Transverse colon (tissue), 4 donors: Measurements from ENCODE around the gene SLC38A4. TPM values are rescaled to one million over a fixed set of nuclear protein-coding genes. Genes with fewer than 3 reads are reported as not detected.

ENCODE experiments used
- DNase-seq: peaks from one replicate; pipeline ENCODE4 v3.0.0-alpha.2; 2019
- H3K27ac ChIP-seq, 4 donors: fragments of 200-600 bp; sonication (generic); 2 replicates each; pipeline ENCODE4 v1.5.1; 2016 to 2018; ENCODE audit warnings: inconsistent platforms in 4 of 4
- H3K27me3 ChIP-seq: fragments of 200-600 bp; sonication (generic); 2 replicates; pipeline ENCODE4 v1.5.1; 2017; ENCODE audit warnings: inconsistent platforms
- H3K36me3 ChIP-seq, 4 donors: fragments of 200-600 bp; sonication (generic); 2 replicates each; pipeline ENCODE4 v1.5.1; 2017 to 2019; ENCODE audit warnings: inconsistent platforms in 4 of 4
- H3K4me1 ChIP-seq, 4 donors: fragments of 200-600 bp; sonication (generic); 2 replicates each; pipeline ENCODE4 v1.5.1; 2017 to 2020; ENCODE audit warnings: inconsistent platforms in 4 of 4
- H3K4me3 ChIP-seq, 4 donors: fragments of 200-600 bp; sonication (generic); 1 replicate in 1 of 4; 2 replicates in 3 of 4; pipeline versions ENCODE4 v1.5.1 to v1.6.1; 2017 to 2019; ENCODE audit warnings: inconsistent platforms in 4 of 4
- H3K9me3 ChIP-seq, 2 donors: fragments of 200-600 bp; sonication (generic); 2 replicates each; pipeline ENCODE4 v1.5.1; 2017 to 2019; ENCODE audit warnings: inconsistent platforms in 2 of 2
- EP300 ChIP-seq: sonication (generic); formaldehyde crosslinking; IDR thresholded peaks from one replicate; pipeline ENCODE4 v1.6.1; 2017; ENCODE audit warnings: antibody characterized with exemption, low read depth
- POLR2A ChIP-seq: fragments of 450-650 bp; IDR thresholded peaks from one replicate; pipeline ENCODE4 v1.6.1; 2016; ENCODE audit warnings: antibody characterized with exemption, mild to moderate bottlenecking, moderate library complexity
- POLR2AphosphoS5 ChIP-seq, 3 donors: sonication (generic); formaldehyde crosslinking; IDR thresholded peaks; one replicate each; pipeline ENCODE4 v1.6.1; 2016; ENCODE audit warnings: antibody characterized with exemption in 3 of 3
- WGBS, 2 donors: methylation state at CpG; one replicate each; pipeline ENCODE4 v1.1.5; 2018; ENCODE audit warnings: low coverage in 1 of 2; 5-methylcytosine and 5-hydroxymethylcytosine counted together
- in situ Hi-C, 4 donors: fragments of 200-750 bp; cut with MboI; loops; one replicate each; pipeline versions ENCODE4 v1.15.0 to v1.15.1; 2017; ENCODE audit warnings: low sequenced_read_pairs in 3 of 4, low pct_ligation_motif_present in 1 of 4, low pct_unique_long_range_greater_than_20kb in 1 of 4
- intact Hi-C: fragments of 100-400 bp; cut with DNase I; formaldehyde crosslinking; loops from one replicate; pipeline ENCODE4 v1.15.1; 2023; ENCODE audit warnings: low total_unique reads
- total RNA-seq, 4 donors: library from RNA; depleted of rRNA; stranded (reverse); fragments of >200 nt; gene quantifications; one replicate each; pipeline ENCODE4 v1.1.0, GENCODE V29; 2016
- TF ChIP-seq, protein P1 (sequence below), 5 experiments: fragments of 200-600 bp in 3 of 5; fragments of 450-650 bp in 2 of 5; sonication (generic) in 3 of 5; IDR thresholded peaks; 1 replicate in 2 of 5; 2 replicates in 3 of 5; pipeline ENCODE4 v1.5.1; 2016 to 2017; ENCODE audit warnings: antibody characterized with exemption in 5 of 5, inconsistent platforms in 3 of 5, mild to moderate bottlenecking in 2 of 5, moderate library complexity in 1 of 5

The SLC38A4 gene
- total RNA-seq, 4 donors from 2014 or later = 2.2 to 19.7 (median 6.7) TPM

DNA sequence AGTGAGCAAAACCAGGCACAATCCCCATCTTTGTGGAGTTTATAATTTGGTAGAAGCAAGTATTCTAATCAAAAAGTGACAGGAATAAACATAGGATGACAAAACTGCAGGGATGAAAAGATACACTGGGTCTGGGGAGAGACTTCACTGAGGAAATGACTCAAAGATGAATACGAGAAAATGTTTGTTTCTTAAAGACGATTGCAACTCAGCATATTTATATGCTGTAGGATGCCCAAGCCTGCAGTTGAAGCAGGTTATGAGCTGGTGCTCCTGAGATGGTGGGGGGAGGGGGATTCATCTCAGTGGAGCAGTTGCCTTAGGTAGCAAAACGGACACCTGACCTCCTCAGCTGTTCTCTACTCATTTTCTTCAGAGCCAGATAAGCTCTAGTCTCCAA lies 13.4 kb upstream of the SLC38A4 start:
- in situ Hi-C loops = no loop called here
- Histone ChIP-seq H3K4me1 (no peaks in the 10 kb centered on the region), H3K27ac (no peak overlapping the region), H3K27me3 (no peaks in the 10 kb centered on the region), H3K9me3 (no peaks in the 10 kb centered on the region), H3K36me3 (no peaks in the 10 kb centered on the region), H3K4me3 (no peak overlapping the region)
- intact Hi-C loops = loop anchor here (10.0 kb wide), 1 partner anchor 1416 kb away; no protein-coding TSS in a partner anchor
- WGBS, 2 donors = 60 to 85% methylated on average over 1 to 3 of the region's 3 CpGs
- TF ChIP-seq POLR2A = no peak
- TF ChIP-seq POLR2AphosphoS5 (IDR thresholded peaks at IDR 0.05) = no peak
- TF ChIP-seq, protein P1, sequence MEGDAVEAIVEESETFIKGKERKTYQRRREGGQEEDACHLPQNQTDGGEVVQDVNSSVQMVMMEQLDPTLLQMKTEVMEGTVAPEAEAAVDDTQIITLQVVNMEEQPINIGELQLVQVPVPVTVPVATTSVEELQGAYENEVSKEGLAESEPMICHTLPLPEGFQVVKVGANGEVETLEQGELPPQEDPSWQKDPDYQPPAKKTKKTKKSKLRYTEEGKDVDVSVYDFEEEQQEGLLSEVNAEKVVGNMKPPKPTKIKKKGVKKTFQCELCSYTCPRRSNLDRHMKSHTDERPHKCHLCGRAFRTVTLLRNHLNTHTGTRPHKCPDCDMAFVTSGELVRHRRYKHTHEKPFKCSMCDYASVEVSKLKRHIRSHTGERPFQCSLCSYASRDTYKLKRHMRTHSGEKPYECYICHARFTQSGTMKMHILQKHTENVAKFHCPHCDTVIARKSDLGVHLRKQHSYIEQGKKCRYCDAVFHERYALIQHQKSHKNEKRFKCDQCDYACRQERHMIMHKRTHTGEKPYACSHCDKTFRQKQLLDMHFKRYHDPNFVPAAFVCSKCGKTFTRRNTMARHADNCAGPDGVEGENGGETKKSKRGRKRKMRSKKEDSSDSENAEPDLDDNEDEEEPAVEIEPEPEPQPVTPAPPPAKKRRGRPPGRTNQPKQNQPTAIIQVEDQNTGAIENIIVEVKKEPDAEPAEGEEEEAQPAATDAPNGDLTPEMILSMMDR (IDR thresholded peaks at IDR 0.05) = no peak
- no peak for TF ChIP-seq EP300
- no peak for DNase-seq

DNA sequence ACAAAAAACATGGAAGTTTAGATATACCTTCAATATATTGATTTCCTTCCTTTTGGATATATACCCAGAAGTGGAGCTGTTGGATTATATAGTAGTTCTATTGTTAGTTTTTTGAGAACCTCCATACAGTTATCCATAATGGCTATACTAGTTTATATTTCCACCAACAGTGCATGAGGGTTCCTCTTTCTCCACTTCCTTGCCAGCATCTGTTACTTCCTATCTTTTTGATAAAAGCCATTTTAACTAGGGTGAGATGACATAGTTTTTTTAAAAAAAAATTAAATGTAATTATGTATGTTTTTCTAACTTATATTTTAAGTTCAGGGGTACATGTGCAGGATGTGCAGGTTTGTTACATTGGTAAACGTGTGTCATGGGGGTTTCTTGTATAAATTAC lies 10.0 kb upstream of the SLC38A4 start:
- in situ Hi-C loops = no loop called here
- WGBS, 2 donors = 83 to 92% methylated on average over 1 of the region's 1 CpG
- peaks cover 0 to 13% (median 12%) of the 10 kb centered on the region in 4 donors for H3K4me1 ChIP-seq

DNA sequence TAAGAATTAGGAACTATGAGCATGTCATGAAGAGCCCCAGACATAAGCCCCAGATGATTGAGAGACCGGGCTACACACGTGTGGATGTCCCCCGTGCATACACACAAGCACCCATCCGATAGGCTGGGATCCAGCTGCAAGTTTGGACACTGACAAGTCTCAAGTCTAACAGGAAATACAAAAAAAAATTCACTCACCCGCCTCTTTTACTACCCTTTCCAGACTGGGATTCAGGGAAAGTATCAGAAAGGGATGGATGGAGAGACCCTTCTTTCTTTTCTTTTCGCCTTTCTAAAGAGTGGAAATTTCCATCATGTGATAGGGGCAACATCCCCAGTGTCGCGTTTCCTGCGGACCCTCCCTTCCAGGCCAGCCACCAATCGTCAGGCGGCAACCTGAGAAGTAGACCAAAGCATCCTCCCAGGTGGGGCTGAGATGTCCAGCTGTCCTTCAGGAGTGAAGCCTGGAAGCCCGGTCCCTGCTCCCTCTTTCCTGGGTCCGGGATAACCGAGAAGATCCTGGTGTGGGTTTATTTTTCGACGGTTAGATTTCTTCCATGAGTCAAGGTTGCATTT lies 6.4 kb upstream of the SLC38A4 start:
- H3K27me3 ChIP-seq = peaks cover 52% of the 10 kb centered on the region
- in situ Hi-C loops (no loop called here), intact Hi-C loops (loop anchor here (10.0 kb wide), 1 partner anchor 1423 kb away; no protein-coding TSS in a partner anchor)
- peaks cover 0 to 24% (median 17%) of the 10 kb centered on the region in 4 donors for H3K4me1 ChIP-seq
- no peak overlapping the region for H3K27ac ChIP-seq
- no peaks in the 10 kb centered on the region for H3K9me3 ChIP-seq
- whole genome bisulfite sequencing, 2 donors = 42 to 68% methylated on average over 5 to 16 of the region's 16 CpGs
- no peak for DNase-seq
- TF ChIP-seq EP300 = no peak
- TF ChIP-seq, protein P1 (IDR thresholded peaks at IDR 0.05) = no peak
- no peak for TF ChIP-seq POLR2A
- no peak for TF ChIP-seq POLR2AphosphoS5 (IDR thresholded peaks at IDR 0.05)
- H3K36me3 ChIP-seq = no peaks in the 10 kb centered on the region
- peak overlapping the region in 1 of 4 donors; percentile 46 for H3K4me3 ChIP-seq

More for the DNA sequence above, 10.0 kb upstream of the SLC38A4 start:
- no peak overlapping the region for H3K4me3 ChIP-seq
- no peak for DNase-seq
- no peak for TF ChIP-seq POLR2AphosphoS5 (IDR thresholded peaks at IDR 0.05)
- TF ChIP-seq EP300 = no peak
- no peak for TF ChIP-seq POLR2A
- TF ChIP-seq, protein P1 (IDR thresholded peaks at IDR 0.05) = no peak
- H3K9me3 ChIP-seq = no peaks in the 10 kb centered on the region
- intact Hi-C loops = loop anchor here (10.0 kb wide), 1 partner anchor 1419 kb away; no protein-coding TSS in a partner anchor
- H3K27me3 ChIP-seq = peaks cover 23% of the 10 kb centered on the region
- no peaks in the 10 kb centered on the region for H3K36me3 ChIP-seq
- H3K27ac ChIP-seq = no peak overlapping the region

DNA sequence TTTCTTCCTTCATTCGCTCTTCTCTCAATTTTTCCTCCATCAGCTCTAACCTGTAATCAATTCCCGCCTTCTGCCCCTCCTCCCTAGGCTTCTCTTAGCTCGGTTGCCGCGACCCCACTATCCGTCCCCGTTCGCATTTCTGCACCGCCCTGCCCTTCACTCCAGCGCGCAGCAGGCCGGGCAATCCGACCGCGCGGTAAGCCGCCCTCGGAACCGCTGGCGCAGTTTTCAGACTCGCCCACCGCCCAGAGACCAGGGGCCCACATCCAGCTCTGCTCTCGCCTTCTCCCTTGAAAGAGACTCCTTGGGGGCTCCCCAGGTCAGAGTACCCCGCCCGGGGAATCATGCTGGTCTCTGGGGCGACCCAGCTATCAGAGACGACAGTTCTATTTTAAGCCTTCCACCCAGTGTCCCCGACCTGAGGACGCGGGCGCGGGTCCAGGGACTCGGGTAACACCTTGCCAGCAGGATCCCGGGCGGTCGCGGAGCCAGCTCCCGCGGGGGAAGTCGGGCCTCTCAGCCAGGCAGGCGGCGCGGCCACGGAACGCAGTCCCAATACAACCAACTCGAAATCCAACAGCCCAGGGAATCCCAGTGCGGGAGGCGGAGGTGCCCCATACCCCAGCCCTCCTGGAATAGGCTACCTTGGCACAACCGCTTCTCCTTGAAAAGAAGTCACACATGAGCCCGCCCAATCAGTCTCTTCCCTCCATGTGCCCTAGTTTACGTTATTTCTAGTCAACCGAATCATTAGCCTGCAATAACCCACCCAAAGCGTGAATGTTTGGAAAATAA lies 5.7 kb upstream of the SLC38A4 start:
- intact Hi-C loops = loop anchor here (10.0 kb wide), 1 partner anchor 1423 kb away; no protein-coding TSS in a partner anchor
- Histone ChIP-seq H3K27ac (no peak overlapping the region), H3K27me3 (peaks cover 57% of the 10 kb centered on the region), H3K36me3 (no peaks in the 10 kb centered on the region), H3K4me3 (peak overlapping the region in 3 of 4 donors; percentile 26 to 46 (median 27)), H3K4me1 (peaks cover 0 to 26% (median 19%) of the 10 kb centered on the region in 4 donors), H3K9me3 (no peaks in the 10 kb centered on the region)
- in situ Hi-C loops = no loop called here
- peak; percentile 21 for DNase-seq
- TF ChIP-seq POLR2AphosphoS5 (IDR thresholded peaks at IDR 0.05) (no peak), EP300 (no peak), POLR2A (no peak)
- TF ChIP-seq, protein P1 (IDR thresholded peaks at IDR 0.05) = no peak
- WGBS, 2 donors = 8 to 10% methylated on average over 2 to 53 of the region's 53 CpGs
